Measurements from ENCODE around the gene MLIP. TPM values are rescaled to one million over a fixed set of nuclear protein-coding genes. Genes with fewer than 3 reads are reported as not detected.

Gene MLIP
- total and polyA plus RNA-seq, 2 of the 8 experiments (the other 6 are each of a cell fraction or from before 2014, with no cell fraction given), result not detected

DNA sequence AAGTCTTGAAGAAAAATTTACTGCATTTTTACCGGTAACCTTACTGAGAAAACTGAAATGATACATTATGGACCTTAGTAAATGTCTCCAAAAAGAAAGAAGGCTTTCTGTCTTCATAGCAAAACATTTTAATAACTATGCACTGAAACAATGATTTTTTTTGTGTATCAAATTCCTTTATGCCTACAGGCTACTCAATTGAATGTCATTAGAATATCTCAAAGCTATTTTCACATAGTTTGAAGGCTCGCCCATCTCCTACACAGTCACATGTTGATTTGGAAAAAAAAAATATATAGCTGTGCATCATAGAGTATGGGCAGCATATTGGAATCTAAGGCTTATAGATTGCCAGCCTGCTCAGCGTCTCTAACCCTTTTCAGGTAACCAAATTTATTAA, 12.0 kb upstream of the MLIP start (continued):
- TF ChIP-seq POLR2A (IDR thresholded peaks at IDR 0.05; ENCODE audit: control extremely low read depth in 1 of 2, low read depth in 2 of 2, low read length in 2 of 2), result no peak
- no peak for TF ChIP-seq ASH2L (IDR thresholded peaks at IDR 0.05; ENCODE audit: low read length)
- TF ChIP-seq, protein P1, sequence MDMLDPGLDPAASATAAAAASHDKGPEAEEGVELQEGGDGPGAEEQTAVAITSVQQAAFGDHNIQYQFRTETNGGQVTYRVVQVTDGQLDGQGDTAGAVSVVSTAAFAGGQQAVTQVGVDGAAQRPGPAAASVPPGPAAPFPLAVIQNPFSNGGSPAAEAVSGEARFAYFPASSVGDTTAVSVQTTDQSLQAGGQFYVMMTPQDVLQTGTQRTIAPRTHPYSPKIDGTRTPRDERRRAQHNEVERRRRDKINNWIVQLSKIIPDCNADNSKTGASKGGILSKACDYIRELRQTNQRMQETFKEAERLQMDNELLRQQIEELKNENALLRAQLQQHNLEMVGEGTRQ (IDR thresholded peaks at IDR 0.05; ENCODE audit: low read length), result no peak
- no peak for TF ChIP-seq TAF7 (optimal IDR thresholded peaks at IDR 0.05; ENCODE audit: borderline replicate concordance, low read depth, low read length)
- TF ChIP-seq CTBP2 (IDR thresholded peaks at IDR 0.05; ENCODE audit: borderline replicate concordance, insufficient read depth, insufficient read length, low read length), result no peak
- TF ChIP-seq POU5F1 (IDR thresholded peaks at IDR 0.05; ENCODE audit: low read depth, low read length), result no peak
- TF ChIP-seq, protein P2, sequence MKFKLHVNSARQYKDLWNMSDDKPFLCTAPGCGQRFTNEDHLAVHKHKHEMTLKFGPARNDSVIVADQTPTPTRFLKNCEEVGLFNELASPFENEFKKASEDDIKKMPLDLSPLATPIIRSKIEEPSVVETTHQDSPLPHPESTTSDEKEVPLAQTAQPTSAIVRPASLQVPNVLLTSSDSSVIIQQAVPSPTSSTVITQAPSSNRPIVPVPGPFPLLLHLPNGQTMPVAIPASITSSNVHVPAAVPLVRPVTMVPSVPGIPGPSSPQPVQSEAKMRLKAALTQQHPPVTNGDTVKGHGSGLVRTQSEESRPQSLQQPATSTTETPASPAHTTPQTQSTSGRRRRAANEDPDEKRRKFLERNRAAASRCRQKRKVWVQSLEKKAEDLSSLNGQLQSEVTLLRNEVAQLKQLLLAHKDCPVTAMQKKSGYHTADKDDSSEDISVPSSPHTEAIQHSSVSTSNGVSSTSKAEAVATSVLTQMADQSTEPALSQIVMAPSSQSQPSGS (IDR thresholded peaks at IDR 0.05; ENCODE audit: low read length), result no peak
- TF ChIP-seq SP2 (IDR thresholded peaks at IDR 0.05; ENCODE audit: low read length), result no peak
